Right lobe of liver (tissue), 6 donors: ENCODE measurements around the gene CREB5. TPM values are rescaled to one million over a fixed set of nuclear protein-coding genes. Genes with fewer than 3 reads are reported as not detected.
"Not testable (repeated sequence)": the region's sequence is repeated elsewhere in the genome, so short reads cannot be mapped to it uniquely, and the experiment has no call there.

Experiments
- ATAC-seq, 4 donors: fragments of 200-7000 bp; cut with Tn5 transposase; one replicate each; pipeline ENCODE4 v1.9.1; 2020; ENCODE audit warnings: mild to moderate bottlenecking in 4 of 4, moderate library complexity in 4 of 4
- DNase-seq, 3 donors: peaks; one replicate each; pipeline ENCODE4 v3.0.0-alpha.2; 2020
- H3K27ac ChIP-seq, 3 donors: fragments of 200-600 bp; one replicate each; pipeline ENCODE4 v1.8.0; 2022
- H3K27me3 ChIP-seq, 2 donors: fragments of 200-600 bp; one replicate each; pipeline ENCODE4 v1.8.0; 2022
- H3K36me3 ChIP-seq, 4 donors: fragments of 200-600 bp; sonication (generic) in 1 of 4; one replicate each; pipeline versions ENCODE4 v1.5.1 to v1.8.0; 2017 to 2022; ENCODE audit warnings: control low read depth in 1 of 4
- H3K4me1 ChIP-seq, 4 donors: fragments of 200-600 bp; sonication (generic) in 1 of 4; one replicate each; pipeline versions ENCODE4 v1.5.1 to v1.8.0; 2017 to 2022; ENCODE audit warnings: control low read depth in 1 of 4
- H3K4me3 ChIP-seq, 3 donors: fragments of 200-600 bp; one replicate each; pipeline ENCODE4 v1.8.0; 2022
- H3K9me3 ChIP-seq, 4 donors: fragments of 200-600 bp; sonication (generic) in 1 of 4; one replicate each; pipeline versions ENCODE4 v1.5.1 to v1.8.0; 2017 to 2022; ENCODE audit warnings: control low read depth in 1 of 4
- POLR2A ChIP-seq: fragments of 450-650 bp; IDR thresholded peaks from one replicate; pipeline ENCODE4 v1.6.1; 2017; ENCODE audit warnings: antibody characterized with exemption, mild to moderate bottlenecking
- WGBS: methylation state at CpG from one replicate; pipeline ENCODE4 v1.1.6; 2018; ENCODE audit warnings: low coverage, low lambda C conversion rate; ENCODE audit not compliant: insufficient coverage; ENCODE audit errors: missing lambda C conversion rate; 5-methylcytosine and 5-hydroxymethylcytosine counted together
- intact Hi-C, 2 donors: fragments of 100-400 bp; cut with DNase I; formaldehyde crosslinking; loops; one replicate each; pipeline versions ENCODE4 v1.11.2 to v1.14.1; 2022
- total RNA-seq, 6 experiments: library from RNA; depleted of rRNA in 2 of 6; stranded (reverse); fragments of >200 nt in 2 of 6; fragmentation: NEBNext Ultra II Directional in 3 of 6; extraction: Animal tissue kit (Norgen Biotek cat#: 25700) in 3 of 6; gene quantifications; one replicate each; pipeline versions ENCODE4 v1.1.0 to v1.2.4, GENCODE V29; 2016 to 2023
- TF ChIP-seq, protein P1 (sequence below), 4 donors: fragments of 200-600 bp in 3 of 4; fragments of 450-650 bp in 1 of 4; IDR thresholded peaks; one replicate each; pipeline versions ENCODE4 v1.5.1 to v1.8.0; 2016 to 2022; ENCODE audit warnings: antibody characterized with exemption in 4 of 4, mild to moderate bottlenecking in 2 of 4
- donor health status: DM: no; HTN: yes; CAD: no.
- donor health status: DM: no; HTN: no; CAD: no.
- donor health status: DM: no; HTN: no; CAD: no.
- donor health status: DM: no; HTN: yes; CAD: no.
- donor health status: DM: no; HTN: yes; CAD: no.

CREB5 gene
- total RNA-seq, 6 experiments from 2014 or later: 0.48 to 6.3 (median 1.4) TPM

- ATAC-seq: no peak
- H3K9me3 ChIP-seq: no peaks in the 10 kb centered on the region
- DNase-seq: no peak
- H3K4me3 ChIP-seq: no peak overlapping the region
- H3K4me1 ChIP-seq: no peaks in the 10 kb centered on the region
- H3K27me3 ChIP-seq: no peaks in the 10 kb centered on the region
- H3K27ac ChIP-seq: no peak overlapping the region
- TF ChIP-seq, protein P1, sequence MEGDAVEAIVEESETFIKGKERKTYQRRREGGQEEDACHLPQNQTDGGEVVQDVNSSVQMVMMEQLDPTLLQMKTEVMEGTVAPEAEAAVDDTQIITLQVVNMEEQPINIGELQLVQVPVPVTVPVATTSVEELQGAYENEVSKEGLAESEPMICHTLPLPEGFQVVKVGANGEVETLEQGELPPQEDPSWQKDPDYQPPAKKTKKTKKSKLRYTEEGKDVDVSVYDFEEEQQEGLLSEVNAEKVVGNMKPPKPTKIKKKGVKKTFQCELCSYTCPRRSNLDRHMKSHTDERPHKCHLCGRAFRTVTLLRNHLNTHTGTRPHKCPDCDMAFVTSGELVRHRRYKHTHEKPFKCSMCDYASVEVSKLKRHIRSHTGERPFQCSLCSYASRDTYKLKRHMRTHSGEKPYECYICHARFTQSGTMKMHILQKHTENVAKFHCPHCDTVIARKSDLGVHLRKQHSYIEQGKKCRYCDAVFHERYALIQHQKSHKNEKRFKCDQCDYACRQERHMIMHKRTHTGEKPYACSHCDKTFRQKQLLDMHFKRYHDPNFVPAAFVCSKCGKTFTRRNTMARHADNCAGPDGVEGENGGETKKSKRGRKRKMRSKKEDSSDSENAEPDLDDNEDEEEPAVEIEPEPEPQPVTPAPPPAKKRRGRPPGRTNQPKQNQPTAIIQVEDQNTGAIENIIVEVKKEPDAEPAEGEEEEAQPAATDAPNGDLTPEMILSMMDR (IDR thresholded peaks at IDR 0.05): no peak
- TF ChIP-seq POLR2A: no peak
- intact Hi-C loops: no loop called here
- 59% methylated on average over 2 of the region's 2 CpGs for WGBS
- no peaks in the 10 kb centered on the region for H3K36me3 ChIP-seq
These were observed 403.6 kb downstream of the CREB5 start for GRCh38 chr7:28815928-28816373.

DNA sequence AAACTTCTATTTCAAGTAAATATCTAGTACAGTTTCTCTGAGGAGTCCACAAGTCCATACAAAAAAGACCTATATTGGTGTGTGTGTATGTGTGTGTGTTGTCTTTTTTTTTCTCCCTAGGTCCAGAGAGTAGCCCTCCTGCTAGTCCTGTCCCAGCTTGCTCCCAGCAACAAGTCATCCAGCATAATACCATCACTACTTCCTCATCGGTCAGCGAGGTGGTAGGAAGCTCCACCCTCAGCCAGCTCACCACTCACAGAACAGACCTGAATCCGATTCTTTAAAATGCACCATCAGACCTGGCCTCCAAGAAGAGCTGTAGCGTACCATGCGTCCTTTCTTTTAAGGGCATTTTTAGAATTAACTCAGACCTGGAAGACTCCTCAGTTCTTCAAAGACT lies 406.7 kb downstream of the CREB5 start:
- intact Hi-C loops: no loop called here
- H3K9me3 ChIP-seq: no peaks in the 10 kb centered on the region
- TF ChIP-seq POLR2A: no peak
- TF ChIP-seq, protein P1 (IDR thresholded peaks at IDR 0.05): no peak

DNA sequence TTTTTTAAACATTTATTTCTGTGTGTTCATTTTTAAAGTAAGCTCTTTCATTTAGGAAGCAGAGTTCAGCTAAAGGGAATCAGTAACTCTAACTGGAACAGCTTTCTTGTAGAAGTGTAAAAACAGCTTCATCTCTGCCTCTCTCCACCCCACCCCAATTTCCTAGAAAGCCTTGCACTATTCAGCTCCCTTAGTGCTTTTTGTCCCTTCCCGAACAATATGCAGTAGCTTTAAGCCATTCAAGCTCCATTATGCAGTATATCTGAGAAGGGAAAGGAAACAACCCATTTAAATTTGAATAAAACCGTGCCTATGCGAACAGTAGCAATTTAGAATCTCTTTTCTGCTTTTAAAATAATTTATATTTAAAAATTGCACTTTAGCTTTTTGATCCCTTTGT lies 411.3 kb downstream of the CREB5 start:
- no peak overlapping the region for H3K4me3 ChIP-seq
- DNase-seq (no peak), ATAC-seq (no peak)
- H3K27ac ChIP-seq: no peak overlapping the region
- TF ChIP-seq POLR2A: no peak
- TF ChIP-seq, protein P1 (IDR thresholded peaks at IDR 0.05): no peak
- H3K4me1 ChIP-seq: no peaks in the 10 kb centered on the region
- H3K36me3 ChIP-seq: no peaks in the 10 kb centered on the region
- intact Hi-C loops: no loop called here
- no peaks in the 10 kb centered on the region for H3K27me3 ChIP-seq
- no peaks in the 10 kb centered on the region for H3K9me3 ChIP-seq
- WGBS: 68% methylated on average over 3 of the region's 3 CpGs

More for the DNA sequence above, 406.7 kb downstream of the CREB5 start:
- Histone ChIP-seq H3K27ac (no peak overlapping the region), H3K4me3 (no peak overlapping the region), H3K4me1 (no peaks in the 10 kb centered on the region), H3K36me3 (no peaks in the 10 kb centered on the region), H3K27me3 (no peaks in the 10 kb centered on the region)
- ATAC-seq (no peak), DNase-seq (no peak)
- 77% methylated on average over 4 of the region's 5 CpGs for WGBS

DNA sequence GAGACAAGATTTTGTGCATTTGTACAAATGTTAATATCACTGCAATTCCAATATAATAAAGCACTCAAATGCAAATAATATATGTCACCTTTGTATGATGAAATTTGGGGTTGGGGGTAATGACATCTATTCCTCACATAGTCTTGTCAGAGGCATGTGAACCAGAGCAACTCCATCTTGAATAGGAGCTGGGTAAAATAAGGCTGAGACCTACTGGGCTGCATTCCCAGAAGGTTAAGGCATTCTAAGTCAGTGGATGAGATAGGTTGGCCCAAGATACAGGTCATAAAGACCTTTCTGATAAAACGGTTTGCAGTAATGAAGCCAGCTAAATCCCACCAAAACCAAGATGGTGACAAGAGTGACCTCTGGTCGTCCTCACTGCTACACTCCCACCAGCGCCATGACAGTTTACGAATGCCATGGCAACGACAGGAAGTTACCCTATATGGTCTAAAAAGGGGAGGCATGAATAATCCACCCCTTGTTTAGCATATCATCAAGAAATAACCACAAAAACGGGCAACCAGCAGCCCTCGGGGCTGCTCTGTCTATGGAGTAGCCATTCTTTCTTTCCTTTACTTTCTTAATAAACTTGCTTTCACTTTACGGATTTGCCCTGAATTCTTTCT lies 413.6 kb downstream of the CREB5 start:
- intact Hi-C loops, H3K4me3 ChIP-seq, H3K4me1 ChIP-seq, H3K9me3 ChIP-seq, DNase-seq, ATAC-seq, H3K36me3 ChIP-seq, H3K27me3 ChIP-seq, H3K27ac ChIP-seq: not testable (repeated sequence)
- 60% methylated on average over 8 of the region's 8 CpGs for WGBS

DNA sequence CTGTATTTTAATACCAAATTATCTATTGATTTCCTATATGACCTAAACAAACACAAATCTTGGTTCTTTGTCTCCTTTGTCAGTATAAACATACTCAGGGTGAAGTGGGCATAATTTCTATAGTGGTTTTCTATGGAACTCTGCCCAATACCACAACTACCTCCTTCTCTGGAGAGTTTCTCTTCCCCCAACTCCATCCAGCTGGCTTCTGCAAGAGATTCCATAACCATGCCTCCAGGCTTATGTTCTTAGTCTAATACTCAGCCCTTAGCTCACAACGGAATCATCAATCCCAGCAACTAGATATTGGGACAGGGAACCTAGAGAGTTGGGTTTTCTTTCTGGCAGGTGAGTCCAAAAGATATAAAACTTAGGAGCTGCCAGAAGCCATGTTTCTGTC lies 418.5 kb downstream of the CREB5 start:
- WGBS: 12% methylated on average over 1 of the region's 1 CpG
- H3K9me3 ChIP-seq: no peaks in the 10 kb centered on the region
- ATAC-seq (no peak), DNase-seq (no peak)
- H3K36me3 ChIP-seq: no peaks in the 10 kb centered on the region
- no peaks in the 10 kb centered on the region for H3K4me1 ChIP-seq
- H3K27ac ChIP-seq: no peak overlapping the region
- H3K4me3 ChIP-seq: no peak overlapping the region
- TF ChIP-seq, protein P1 (IDR thresholded peaks at IDR 0.05): no peak
- no peak for TF ChIP-seq POLR2A
- H3K27me3 ChIP-seq: no peaks in the 10 kb centered on the region
- intact Hi-C loops: no loop called here
